GM18499 (cell line): ENCODE results near the gene MXD1.
"Not testable (repeated sequence)": the region's sequence is repeated elsewhere in the genome, so short reads cannot be mapped to it uniquely, and the experiment has no call there.

ENCODE experiments used
- ATAC-seq: cut with Tn5 transposase; IDR thresholded peaks from one replicate; pipeline ENCODE4 v1.9.1; 2021; ENCODE audit warnings: moderate number of reproducible peaks; ENCODE audit not compliant: insufficient read depth, unreplicated experiment

The MXD1 gene

GRCh38 chr2:69950671-69951070, 35.8 kb downstream of the MXD1 start:
- ATAC-seq = not testable (repeated sequence)

- no peak for ATAC-seq
These were observed 37.6 kb downstream of the MXD1 start for GRCh38 chr2:69952336-69953115.

- no peak for ATAC-seq
These were observed 39.2 kb downstream of the MXD1 start for GRCh38 chr2:69954084-69954483.

GRCh38 chr2:69955029-69955428, 40.1 kb downstream of the MXD1 start:
- ATAC-seq = no peak

GRCh38 chr2:69956475-69956979, 41.6 kb downstream of the MXD1 start:
- ATAC-seq = no peak

GRCh38 chr2:69957965-69958364, 43.1 kb downstream of the MXD1 start:
- ATAC-seq = no peak

GRCh38 chr2:69958480-69958879, 43.6 kb downstream of the MXD1 start:
- ATAC-seq = no peak

GRCh38 chr2:69959425-69959824, 44.5 kb downstream of the MXD1 start:
- no peak for ATAC-seq

GRCh38 chr2:69960821-69961220, 45.9 kb downstream of the MXD1 start:
- no peak for ATAC-seq

GRCh38 chr2:69961496-69961895, 46.6 kb downstream of the MXD1 start, which contains the start of gene ASPRV1:
ASPRV1 (minus strand) TSS chr2:69961631; CDS start chr2:69961436, 195 bp downstream.
- ATAC-seq = no peak

- no peak for ATAC-seq
These were observed 48.2 kb downstream of the MXD1 start for GRCh38 chr2:69962986-69963730.

GRCh38 chr2:69964353-69964841, 49.5 kb downstream of the MXD1 start:
- ATAC-seq = no peak

GRCh38 chr2:69965756-69966445, 51.0 kb downstream of the MXD1 start:
- no peak for ATAC-seq

GRCh38 chr2:69966496-69966895, 51.6 kb downstream of the MXD1 start:
- no peak for ATAC-seq

GRCh38 chr2:69968609-69969008, 53.7 kb downstream of the MXD1 start:
- ATAC-seq = no peak

GRCh38 chr2:69969126-69969983, 54.4 kb downstream of the MXD1 start:
- ATAC-seq = no peak

GRCh38 chr2:69969991-69970390, 55.1 kb downstream of the MXD1 start:
- no peak for ATAC-seq

GRCh38 chr2:69972822-69973221, 57.9 kb downstream of the MXD1 start:
- no peak for ATAC-seq

- ATAC-seq = no peak
These were observed 58.4 kb downstream of the MXD1 start for GRCh38 chr2:69973335-69973735.
